NCI-H2107 treated with DMSO at 0.1 percent for 48 hours (cell line): ENCODE measurements around the gene DSCAML1.

Experiments used
- DNase-seq: peaks from one replicate; lab custom pipeline; 2025; ENCODE audit not compliant: unreplicated experiment; lab: John Stamatoyannopoulos, UW

The DSCAML1 gene

GRCh38 chr11:117392979-117393378 lies 404.0 kb downstream of the DSCAML1 start:
- DNase-seq = no peak

GRCh38 chr11:117392001-117392690 lies 404.9 kb downstream of the DSCAML1 start:
- no peak for DNase-seq

- no peak for DNase-seq
These were observed 405.8 kb downstream of the DSCAML1 start for GRCh38 chr11:117391181-117391580.

GRCh38 chr11:117390743-117391142 lies 406.3 kb downstream of the DSCAML1 start:
- DNase-seq = no peak

- no peak for DNase-seq
These were observed 408.8 kb downstream of the DSCAML1 start for GRCh38 chr11:117387992-117388755.

- no peak for DNase-seq
These were observed 411.1 kb downstream of the DSCAML1 start for GRCh38 chr11:117385906-117386305.

GRCh38 chr11:117385471-117385870 lies 411.5 kb downstream of the DSCAML1 start:
- no peak for DNase-seq

GRCh38 chr11:117384045-117384444 lies 413.0 kb downstream of the DSCAML1 start:
- no peak for DNase-seq

- no peak for DNase-seq
These were observed 414.3 kb downstream of the DSCAML1 start for GRCh38 chr11:117382746-117383145.

GRCh38 chr11:117381481-117382387 lies 415.3 kb downstream of the DSCAML1 start:
- no peak for DNase-seq

GRCh38 chr11:117380676-117381075 lies 416.3 kb downstream of the DSCAML1 start:
- DNase-seq = no peak

- no peak for DNase-seq
These were observed 417.8 kb downstream of the DSCAML1 start for GRCh38 chr11:117378976-117379865.
